GM12878 (cell line): ENCODE data around the gene SYNPR. TPM values are rescaled to one million over a fixed set of nuclear protein-coding genes. Genes with fewer than 3 reads are reported as not detected.

Source experiments
- ATAC-seq: fragments of 200-7000 bp; cut with Tn5 transposase; 3 replicates; pipeline ENCODE4 v1.9.1; 2020; ENCODE audit warnings: mild to moderate bottlenecking, moderate library complexity
- BruUV-seq: library from RNA; stranded (reverse); fragments of 400-500 nt; replicated peaks from 2 replicates; lab custom pipeline; 2021; lab: Mats Ljungman, UMichigan
- CTCF ChIA-PET: fragments of 300-600 bp; sonication (Branson Sonifier 250); formaldehyde crosslinking; extraction: SDS; loops from one replicate; lab custom pipeline; 2021; ENCODE audit warnings: inconsistent platforms; lab: Yijun Ruan, JAX
- POLR2A ChIA-PET: fragments of 350-600 bp; formaldehyde crosslinking; extraction: SDS; loops from one replicate; lab custom pipeline; 2021; ENCODE audit warnings: inconsistent platforms; lab: Charles Lee
- RAD21 ChIA-PET: fragments of 300-600 bp; sonication (Branson Sonifier 250); formaldehyde crosslinking; loops from one replicate; lab custom pipeline; 2023; ENCODE audit warnings: antibody characterized with exemption; ENCODE audit not compliant: unreplicated experiment; lab: Charles Lee
- SMC1A ChIA-PET: fragments of 300-600 bp; sonication (Branson Sonifier 250); formaldehyde crosslinking; loops from one replicate; lab custom pipeline; 2023; ENCODE audit not compliant: unreplicated experiment, uncharacterized antibody; lab: Charles Lee
- DNase-seq: peaks from one replicate; pipeline ENCODE4 v3.0.0-alpha.2; 2011; ENCODE audit warnings: low read depth, low spot score
- FAIRE-seq: peaks from 3 replicates; lab custom pipeline; 2011; peaks lifted over from hg19 to GRCh38; lab: Jason Lieb, UNC
- H2AFZ ChIP-seq: 2 replicates; pipeline ENCODE4 v1.6.0; 2011; ENCODE audit warnings: low read depth, low read length, control low read depth; ENCODE audit not compliant: control insufficient read depth
- H3K27ac ChIP-seq: 2 replicates; pipeline ENCODE4 v1.5.1; 2011; ENCODE audit warnings: control low read depth; ENCODE audit not compliant: control insufficient read depth, insufficient read depth
- H3K27me3 ChIP-seq, 2 experiments: replicated peaks in 1 of 2; 2 replicates each; pipeline versions ENCODE4 v1.6.0 to v1.6.1; 2011; ENCODE audit warnings: low read length in 1 of 2; ENCODE audit not compliant: control insufficient read depth in 2 of 2, insufficient read depth in 2 of 2
- H3K36me3 ChIP-seq, 2 experiments: 2 replicates each; pipeline ENCODE4 v1.5.1; 2011; ENCODE audit warnings: low read length in 1 of 2; ENCODE audit not compliant: control insufficient read depth in 2 of 2, insufficient read depth in 2 of 2
- H3K4me1 ChIP-seq: 2 replicates; pipeline ENCODE4 v1.6.1; 2011; ENCODE audit warnings: mild to moderate bottlenecking, low read length, moderate library complexity, mixed read lengths; ENCODE audit not compliant: control insufficient read depth, insufficient read depth
- H3K4me2 ChIP-seq: 2 replicates; pipeline ENCODE4 v1.6.0; 2011; ENCODE audit warnings: control low read depth; ENCODE audit not compliant: control insufficient read depth, insufficient read depth
- H3K4me3 ChIP-seq: fragments of 200-600 bp; sonication (generic); 2 replicates; pipeline ENCODE4 v1.5.1; 2016
- H3K79me2 ChIP-seq: 2 replicates; pipeline ENCODE4 v1.6.0; 2011; ENCODE audit warnings: low read length; ENCODE audit not compliant: control insufficient read depth, insufficient read depth
- H3K9ac ChIP-seq: 2 replicates; pipeline ENCODE4 v1.8.0; 2011; ENCODE audit warnings: low read length, control low read depth, mixed read lengths; ENCODE audit not compliant: control insufficient read depth, insufficient read depth
- H3K9me3 ChIP-seq: replicated peaks from 3 replicates; pipeline ENCODE4 v1.5.1; 2011; ENCODE audit warnings: mild to moderate bottlenecking, low read length; ENCODE audit not compliant: control insufficient read depth, insufficient read depth
- H4K20me1 ChIP-seq: 2 replicates; pipeline ENCODE4 v1.6.0; 2011; ENCODE audit not compliant: control insufficient read depth, insufficient read depth
- BHLHE40 ChIP-seq, 2 experiments: fragments of 450-650 bp in 1 of 2; IDR thresholded peaks; 2 replicates each; pipeline ENCODE4 v1.6.1; 2011 to 2017; ENCODE audit warnings: low read depth in 2 of 2, borderline replicate concordance in 1 of 2, improper control_type of control experiment in 1 of 2, low read length in 1 of 2, mild to moderate bottlenecking in 1 of 2
- NRF1 ChIP-seq: conservative IDR thresholded peaks from 2 replicates; pipeline ENCODE4 v1.6.1; 2011; ENCODE audit warnings: mild to moderate bottlenecking, low read depth, low read length, improper control_type of control experiment
- RAD51 ChIP-seq: fragments of 450-650 bp; IDR thresholded peaks from 2 replicates; pipeline ENCODE4 v1.6.1; 2016; ENCODE audit warnings: moderate library complexity, mild to moderate bottlenecking, inconsistent platforms
- WRNIP1 ChIP-seq: IDR thresholded peaks from 2 replicates; pipeline ENCODE4 v1.6.1; 2011; ENCODE audit warnings: low read depth, low read length, improper control_type of control experiment, borderline replicate concordance
- ZNF384 ChIP-seq: IDR thresholded peaks from 2 replicates; pipeline ENCODE4 v1.6.1; 2012; ENCODE audit warnings: low read depth, mild to moderate bottlenecking, low read length, improper control_type of control experiment, borderline replicate concordance
- ZSCAN29 ChIP-seq: fragments of 450-650 bp; IDR thresholded peaks from 2 replicates; pipeline ENCODE4 v1.6.1; 2017; ENCODE audit warnings: mild to moderate bottlenecking, moderate library complexity
- WGBS: methylation state at CpG from one replicate; pipeline ENCODE4 v1.1.6; 2016; ENCODE audit warnings: low lambda C conversion rate; ENCODE audit not compliant: insufficient replicate concordance, insufficient coverage; ENCODE audit errors: missing lambda C conversion rate; 5-methylcytosine and 5-hydroxymethylcytosine counted together
- in situ Hi-C: fragments of 300-500 bp; cut with MboI; formaldehyde crosslinking; loops from 9 replicates; pipeline ENCODE4 v1.14.3; 2018; ENCODE audit warnings: mixed read lengths
- intact Hi-C: fragments of 100-400 bp; cut with micrococcal nuclease; formaldehyde crosslinking; loops from one replicate; pipeline ENCODE4 v1.14.2; 2022; ENCODE audit not compliant: unreplicated experiment
- polyA plus RNA-seq, 11 experiments: library from polyadenylated mRNA; depleted of rRNA in 4 of 11; unstranded in 6 of 11; stranded (reverse) in 5 of 11; fragments of >200 nt; fragmentation: Nextera tagmentation in 4 of 11; fragmentation: Illumina TruSeq in 1 of 11; extraction: Ambion mirVana in 4 of 11; extraction: Trizol in 1 of 11; gene quantifications; 1 replicate in 1 of 11; 2 replicates in 10 of 11; pipeline versions ENCODE4 v1.2.1 to v1.2.3, GENCODE V29; 2011 to 2016; ENCODE audit warnings: inconsistent platforms in 2 of 11, missing spikeins in 2 of 11, low read depth in 1 of 11
- total RNA-seq, 4 experiments: library from RNA; depleted of rRNA in 3 of 4; stranded (reverse); fragments of >200 nt in 3 of 4; fragmentation: Illumina TruSeq in 1 of 4; extraction: Trizol in 1 of 4; gene quantifications; 2 replicates each; pipeline versions ENCODE4 v1.2.1 to v1.2.3, GENCODE V29; 2013 to 2021
- TF ChIP-seq, protein P1 (sequence below): IDR thresholded peaks from 2 replicates; pipeline ENCODE4 v1.6.1; 2012; ENCODE audit warnings: improper control_type of control experiment, low read depth, low read length; ENCODE audit not compliant: insufficient replicate concordance
- TF ChIP-seq, protein P2 (sequence below): fragments of 450-650 bp; IDR thresholded peaks from 2 replicates; pipeline ENCODE4 v1.6.1; 2016; ENCODE audit warnings: mild to moderate bottlenecking, moderate library complexity, borderline replicate concordance
- TF ChIP-seq, protein P3 (sequence below): IDR thresholded peaks from 2 replicates; pipeline ENCODE4 v1.6.1; 2012; ENCODE audit warnings: mild to moderate bottlenecking, low read depth, low read length

Gene SYNPR
- total and polyA plus RNA-seq, 10 of the 15 experiments (the other 5 are each of a cell fraction or from before 2014, with no cell fraction given): not detected

DNA sequence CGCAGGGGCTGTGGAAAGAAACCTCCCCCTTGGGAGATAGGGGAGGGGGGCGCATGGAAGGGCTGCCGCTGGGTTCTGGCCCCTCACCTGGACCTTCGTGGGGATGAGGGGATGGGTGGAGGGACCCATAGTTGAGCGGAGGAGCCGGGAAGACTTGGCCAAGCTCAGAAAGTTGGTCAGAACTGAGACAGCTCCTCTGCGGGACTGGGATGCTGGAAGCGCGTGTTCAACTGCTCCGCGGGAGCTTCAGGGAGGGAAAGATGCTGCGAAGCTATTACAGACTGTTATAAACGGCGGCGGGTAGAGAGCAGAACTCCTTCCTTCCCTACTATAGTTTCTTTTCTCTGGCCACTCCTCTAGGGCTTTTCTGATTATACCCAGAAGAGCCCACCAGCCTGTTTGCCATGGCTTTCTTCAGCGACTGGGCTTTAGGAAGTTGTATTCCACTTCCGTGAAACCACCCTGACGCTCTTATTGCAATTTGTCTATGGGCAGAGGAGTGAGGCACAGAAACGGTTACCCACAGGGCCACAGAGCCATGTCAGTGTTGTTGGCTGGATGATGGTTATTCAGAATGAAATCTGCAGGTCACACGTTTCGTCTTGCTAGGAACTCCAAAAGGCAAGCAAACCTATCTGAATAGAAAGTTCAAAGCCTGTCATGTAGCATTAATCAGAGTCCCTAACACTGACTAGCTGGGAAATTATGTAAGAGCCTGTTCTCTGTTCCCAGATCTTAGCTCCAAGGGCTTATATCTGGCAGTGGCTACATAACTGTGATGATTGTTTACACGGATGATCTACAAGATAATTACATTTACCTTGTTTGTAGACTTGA is 1.1 kb downstream of the SYNPR start:
- BruUV-seq: no TSS peak
- Histone ChIP-seq H3K27ac (no peak overlapping the region), H3K27me3 (peaks cover 0 to 9% of the 10 kb centered on the region in 2 experiments), H3K4me3 (no peak overlapping the region), H4K20me1 (no peaks in the 10 kb centered on the region), H2AFZ (no peak overlapping the region), H3K4me2 (no peak overlapping the region), H3K4me1 (no peaks in the 10 kb centered on the region), H3K79me2 (no peaks in the 10 kb centered on the region), H3K36me3 (no peaks in the 10 kb centered on the region), H3K9ac (no peak overlapping the region), H3K9me3 (no peaks in the 10 kb centered on the region)
- intact Hi-C loops: no loop called here
- 24% methylated on average over 21 of the region's 22 CpGs for WGBS
- FAIRE-seq: no peak
- TF ChIP-seq BHLHE40 (IDR thresholded peaks at IDR 0.05; ENCODE audit: borderline replicate concordance in 1 of 2, low read depth in 2 of 2, low read length in 1 of 2) (no peak), NRF1 (no peak), WRNIP1 (no peak), ZNF384 (no peak), RAD51 (no peak), ZSCAN29 (no peak)
- TF ChIP-seq, protein P1, sequence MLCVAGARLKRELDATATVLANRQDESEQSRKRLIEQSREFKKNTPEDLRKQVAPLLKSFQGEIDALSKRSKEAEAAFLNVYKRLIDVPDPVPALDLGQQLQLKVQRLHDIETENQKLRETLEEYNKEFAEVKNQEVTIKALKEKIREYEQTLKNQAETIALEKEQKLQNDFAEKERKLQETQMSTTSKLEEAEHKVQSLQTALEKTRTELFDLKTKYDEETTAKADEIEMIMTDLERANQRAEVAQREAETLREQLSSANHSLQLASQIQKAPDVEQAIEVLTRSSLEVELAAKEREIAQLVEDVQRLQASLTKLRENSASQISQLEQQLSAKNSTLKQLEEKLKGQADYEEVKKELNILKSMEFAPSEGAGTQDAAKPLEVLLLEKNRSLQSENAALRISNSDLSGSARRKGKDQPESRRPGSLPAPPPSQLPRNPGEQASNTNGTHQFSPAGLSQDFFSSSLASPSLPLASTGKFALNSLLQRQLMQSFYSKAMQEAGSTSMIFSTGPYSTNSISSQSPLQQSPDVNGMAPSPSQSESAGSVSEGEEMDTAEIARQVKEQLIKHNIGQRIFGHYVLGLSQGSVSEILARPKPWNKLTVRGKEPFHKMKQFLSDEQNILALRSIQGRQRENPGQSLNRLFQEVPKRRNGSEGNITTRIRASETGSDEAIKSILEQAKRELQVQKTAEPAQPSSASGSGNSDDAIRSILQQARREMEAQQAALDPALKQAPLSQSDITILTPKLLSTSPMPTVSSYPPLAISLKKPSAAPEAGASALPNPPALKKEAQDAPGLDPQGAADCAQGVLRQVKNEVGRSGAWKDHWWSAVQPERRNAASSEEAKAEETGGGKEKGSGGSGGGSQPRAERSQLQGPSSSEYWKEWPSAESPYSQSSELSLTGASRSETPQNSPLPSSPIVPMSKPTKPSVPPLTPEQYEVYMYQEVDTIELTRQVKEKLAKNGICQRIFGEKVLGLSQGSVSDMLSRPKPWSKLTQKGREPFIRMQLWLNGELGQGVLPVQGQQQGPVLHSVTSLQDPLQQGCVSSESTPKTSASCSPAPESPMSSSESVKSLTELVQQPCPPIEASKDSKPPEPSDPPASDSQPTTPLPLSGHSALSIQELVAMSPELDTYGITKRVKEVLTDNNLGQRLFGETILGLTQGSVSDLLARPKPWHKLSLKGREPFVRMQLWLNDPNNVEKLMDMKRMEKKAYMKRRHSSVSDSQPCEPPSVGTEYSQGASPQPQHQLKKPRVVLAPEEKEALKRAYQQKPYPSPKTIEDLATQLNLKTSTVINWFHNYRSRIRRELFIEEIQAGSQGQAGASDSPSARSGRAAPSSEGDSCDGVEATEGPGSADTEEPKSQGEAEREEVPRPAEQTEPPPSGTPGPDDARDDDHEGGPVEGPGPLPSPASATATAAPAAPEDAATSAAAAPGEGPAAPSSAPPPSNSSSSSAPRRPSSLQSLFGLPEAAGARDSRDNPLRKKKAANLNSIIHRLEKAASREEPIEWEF: no peak
- TF ChIP-seq, protein P2, sequence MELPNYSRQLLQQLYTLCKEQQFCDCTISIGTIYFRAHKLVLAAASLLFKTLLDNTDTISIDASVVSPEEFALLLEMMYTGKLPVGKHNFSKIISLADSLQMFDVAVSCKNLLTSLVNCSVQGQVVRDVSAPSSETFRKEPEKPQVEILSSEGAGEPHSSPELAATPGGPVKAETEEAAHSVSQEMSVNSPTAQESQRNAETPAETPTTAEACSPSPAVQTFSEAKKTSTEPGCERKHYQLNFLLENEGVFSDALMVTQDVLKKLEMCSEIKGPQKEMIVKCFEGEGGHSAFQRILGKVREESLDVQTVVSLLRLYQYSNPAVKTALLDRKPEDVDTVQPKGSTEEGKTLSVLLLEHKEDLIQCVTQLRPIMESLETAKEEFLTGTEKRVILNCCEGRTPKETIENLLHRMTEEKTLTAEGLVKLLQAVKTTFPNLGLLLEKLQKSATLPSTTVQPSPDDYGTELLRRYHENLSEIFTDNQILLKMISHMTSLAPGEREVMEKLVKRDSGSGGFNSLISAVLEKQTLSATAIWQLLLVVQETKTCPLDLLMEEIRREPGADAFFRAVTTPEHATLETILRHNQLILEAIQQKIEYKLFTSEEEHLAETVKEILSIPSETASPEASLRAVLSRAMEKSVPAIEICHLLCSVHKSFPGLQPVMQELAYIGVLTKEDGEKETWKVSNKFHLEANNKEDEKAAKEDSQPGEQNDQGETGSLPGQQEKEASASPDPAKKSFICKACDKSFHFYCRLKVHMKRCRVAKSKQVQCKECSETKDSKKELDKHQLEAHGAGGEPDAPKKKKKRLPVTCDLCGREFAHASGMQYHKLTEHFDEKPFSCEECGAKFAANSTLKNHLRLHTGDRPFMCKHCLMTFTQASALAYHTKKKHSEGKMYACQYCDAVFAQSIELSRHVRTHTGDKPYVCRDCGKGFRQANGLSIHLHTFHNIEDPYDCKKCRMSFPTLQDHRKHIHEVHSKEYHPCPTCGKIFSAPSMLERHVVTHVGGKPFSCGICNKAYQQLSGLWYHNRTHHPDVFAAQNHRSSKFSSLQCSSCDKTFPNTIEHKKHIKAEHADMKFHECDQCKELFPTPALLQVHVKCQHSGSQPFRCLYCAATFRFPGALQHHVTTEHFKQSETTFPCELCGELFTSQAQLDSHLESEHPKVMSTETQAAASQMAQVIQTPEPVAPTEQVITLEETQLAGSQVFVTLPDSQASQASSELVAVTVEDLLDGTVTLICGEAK: no peak
- TF ChIP-seq, protein P3, sequence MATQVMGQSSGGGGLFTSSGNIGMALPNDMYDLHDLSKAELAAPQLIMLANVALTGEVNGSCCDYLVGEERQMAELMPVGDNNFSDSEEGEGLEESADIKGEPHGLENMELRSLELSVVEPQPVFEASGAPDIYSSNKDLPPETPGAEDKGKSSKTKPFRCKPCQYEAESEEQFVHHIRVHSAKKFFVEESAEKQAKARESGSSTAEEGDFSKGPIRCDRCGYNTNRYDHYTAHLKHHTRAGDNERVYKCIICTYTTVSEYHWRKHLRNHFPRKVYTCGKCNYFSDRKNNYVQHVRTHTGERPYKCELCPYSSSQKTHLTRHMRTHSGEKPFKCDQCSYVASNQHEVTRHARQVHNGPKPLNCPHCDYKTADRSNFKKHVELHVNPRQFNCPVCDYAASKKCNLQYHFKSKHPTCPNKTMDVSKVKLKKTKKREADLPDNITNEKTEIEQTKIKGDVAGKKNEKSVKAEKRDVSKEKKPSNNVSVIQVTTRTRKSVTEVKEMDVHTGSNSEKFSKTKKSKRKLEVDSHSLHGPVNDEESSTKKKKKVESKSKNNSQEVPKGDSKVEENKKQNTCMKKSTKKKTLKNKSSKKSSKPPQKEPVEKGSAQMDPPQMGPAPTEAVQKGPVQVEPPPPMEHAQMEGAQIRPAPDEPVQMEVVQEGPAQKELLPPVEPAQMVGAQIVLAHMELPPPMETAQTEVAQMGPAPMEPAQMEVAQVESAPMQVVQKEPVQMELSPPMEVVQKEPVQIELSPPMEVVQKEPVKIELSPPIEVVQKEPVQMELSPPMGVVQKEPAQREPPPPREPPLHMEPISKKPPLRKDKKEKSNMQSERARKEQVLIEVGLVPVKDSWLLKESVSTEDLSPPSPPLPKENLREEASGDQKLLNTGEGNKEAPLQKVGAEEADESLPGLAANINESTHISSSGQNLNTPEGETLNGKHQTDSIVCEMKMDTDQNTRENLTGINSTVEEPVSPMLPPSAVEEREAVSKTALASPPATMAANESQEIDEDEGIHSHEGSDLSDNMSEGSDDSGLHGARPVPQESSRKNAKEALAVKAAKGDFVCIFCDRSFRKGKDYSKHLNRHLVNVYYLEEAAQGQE: no peak
- ChIA-PET RAD21 (no interaction called here), SMC1A (no interaction called here), POLR2A (no interaction called here), CTCF (no interaction called here)
- in situ Hi-C loops: no loop called here
- ATAC-seq: no peak
- no peak for DNase-seq
